C1 segment of cervical spinal cord (tissue), 14 donors: Measurements from ENCODE around the gene SETD1A.
"Not testable (repeated sequence)": the region's sequence is repeated elsewhere in the genome, so short reads cannot be mapped to it uniquely, and the experiment has no call there.

Source experiments
- DNase-seq, 14 donors: peaks; one replicate each; lab custom pipeline; 2025; lab: John Stamatoyannopoulos, UW

SETD1A gene

GRCh38 chr16:30929167-30929566 is 28.4 kb upstream of the SETD1A start:
- DNase-seq: no peak

- no peak for DNase-seq
Measured at GRCh38 chr16:30930160-30930571, 27.4 kb upstream of the SETD1A start.

- no peak for DNase-seq
Measured at GRCh38 chr16:30931068-30931650, 26.4 kb upstream of the SETD1A start.

GRCh38 chr16:30934827-30935557 is 22.6 kb upstream of the SETD1A start:
- peak in 3 of 14 donors; percentile 5 to 7 (median 7) for DNase-seq

GRCh38 chr16:30937692-30938091 is 19.9 kb upstream of the SETD1A start:
- no peak for DNase-seq

- not testable (repeated sequence) for DNase-seq
Measured at GRCh38 chr16:30939571-30939970, 18.0 kb upstream of the SETD1A start.

GRCh38 chr16:30941600-30942425 is 15.7 kb upstream of the SETD1A start:
- DNase-seq: peak in 9 of 14 donors; percentile 4 to 41 (median 25)

GRCh38 chr16:30942426-30942806 is 15.1 kb upstream of the SETD1A start:
- no peak for DNase-seq

GRCh38 chr16:30944352-30944751 is 13.2 kb upstream of the SETD1A start:
- DNase-seq: no peak

GRCh38 chr16:30946671-30947540 is 10.6 kb upstream of the SETD1A start:
- DNase-seq: no peak

GRCh38 chr16:30947541-30947858 is 10.1 kb upstream of the SETD1A start:
- DNase-seq: no peak

- DNase-seq: peak; percentile 17 to 97 (median 76)
Measured at GRCh38 chr16:30947859-30948666, 9.5 kb upstream of the SETD1A start.

- peak in 13 of 14 donors; percentile 3 to 74 (median 56) for DNase-seq
Measured at GRCh38 chr16:30948667-30949649, 8.6 kb upstream of the SETD1A start, which contains the start of gene ORAI3. TSS of gene ORAI3 (plus strand) at chr16:30949068. CDS start at chr16:30949290, 222 bp downstream.

- DNase-seq: peak in 7 of 14 donors; percentile 9 to 30 (median 15)
Measured at GRCh38 chr16:30949650-30950515, 7.7 kb upstream of the SETD1A start.

- DNase-seq: no peak
Measured at GRCh38 chr16:30950516-30951065, 7.0 kb upstream of the SETD1A start.

GRCh38 chr16:30951193-30951592 is 6.4 kb upstream of the SETD1A start:
- DNase-seq: no peak

GRCh38 chr16:30951750-30952149 is 5.8 kb upstream of the SETD1A start:
- no peak for DNase-seq

GRCh38 chr16:30953111-30953510 is 4.4 kb upstream of the SETD1A start:
- no peak for DNase-seq
